GM12878 (cell line): ENCODE measurements around the gene LRRC74B. TPM values are rescaled to one million over a fixed set of nuclear protein-coding genes. Genes with fewer than 3 reads are reported as not detected.

Experiments
- BACH1 ChIP-seq: fragments of 450-650 bp; IDR thresholded peaks from 2 replicates; pipeline ENCODE4 v1.6.1; 2017; ENCODE audit warnings: mild to moderate bottlenecking, borderline replicate concordance
- CREM ChIP-seq: IDR thresholded peaks from 2 replicates; pipeline ENCODE4 v1.6.1; 2014; ENCODE audit warnings: antibody characterized with exemption, low read depth
- DPF2 ChIP-seq: fragments of 450-650 bp; IDR thresholded peaks from 2 replicates; pipeline ENCODE4 v1.6.1; 2017; ENCODE audit warnings: mild to moderate bottlenecking
- FOS ChIP-seq: IDR thresholded peaks from 3 replicates; pipeline ENCODE4 v1.6.1; 2011; ENCODE audit warnings: borderline replicate concordance; ENCODE audit not compliant: insufficient read length; ENCODE audit errors: extremely low read depth
- IKZF2 ChIP-seq, 2 experiments: fragments of 450-650 bp; IDR thresholded peaks; 2 replicates each; pipeline ENCODE4 v1.6.1; 2017; ENCODE audit warnings: mild to moderate bottlenecking in 2 of 2, moderate library complexity in 2 of 2
- JUNB ChIP-seq: IDR thresholded peaks from 2 replicates; pipeline ENCODE4 v1.6.1; 2016; ENCODE audit warnings: antibody characterized with exemption, mild to moderate bottlenecking
- NFXL1 ChIP-seq: fragments of 450-650 bp; IDR thresholded peaks from 2 replicates; pipeline ENCODE4 v1.6.1; 2017; ENCODE audit warnings: antibody characterized with exemption, mild to moderate bottlenecking, borderline replicate concordance
- NFYB ChIP-seq: IDR thresholded peaks from 2 replicates; pipeline ENCODE4 v1.6.1; 2011; ENCODE audit warnings: low read depth, mild to moderate bottlenecking, low read length, improper control_type of control experiment, moderate library complexity; ENCODE audit not compliant: insufficient read depth
- NR2C2 ChIP-seq: IDR thresholded peaks from 2 replicates; pipeline ENCODE4 v1.6.1; 2011; ENCODE audit warnings: borderline replicate concordance, low read depth; ENCODE audit not compliant: control insufficient read depth, insufficient read length
- SP1 ChIP-seq: IDR thresholded peaks from one replicate; pipeline ENCODE4 v1.6.1; 2011; ENCODE audit warnings: low read depth, low read length
- TCF3 ChIP-seq: IDR thresholded peaks from 2 replicates; pipeline ENCODE4 v1.6.1; 2012; ENCODE audit warnings: low read depth, mild to moderate bottlenecking, low read length, borderline replicate concordance; ENCODE audit not compliant: insufficient read depth
- TCF7 ChIP-seq: IDR thresholded peaks from 2 replicates; pipeline ENCODE4 v1.6.1; 2014; ENCODE audit warnings: antibody characterized with exemption, borderline replicate concordance
- WRNIP1 ChIP-seq: IDR thresholded peaks from 2 replicates; pipeline ENCODE4 v1.6.1; 2011; ENCODE audit warnings: low read depth, low read length, improper control_type of control experiment, borderline replicate concordance
- ZNF622 ChIP-seq: fragments of 450-650 bp; IDR thresholded peaks from 2 replicates; pipeline ENCODE4 v1.6.1; 2017; ENCODE audit warnings: mild to moderate bottlenecking, inconsistent platforms
- polyA plus RNA-seq, 11 experiments: library from polyadenylated mRNA; depleted of rRNA in 4 of 11; unstranded in 6 of 11; stranded (reverse) in 5 of 11; fragments of >200 nt; fragmentation: Nextera tagmentation in 4 of 11; fragmentation: Illumina TruSeq in 1 of 11; extraction: Ambion mirVana in 4 of 11; extraction: Trizol in 1 of 11; gene quantifications; 1 replicate in 1 of 11; 2 replicates in 10 of 11; pipeline versions ENCODE4 v1.2.1 to v1.2.3, GENCODE V29; 2011 to 2016; ENCODE audit warnings: inconsistent platforms in 2 of 11, missing spikeins in 2 of 11, low read depth in 1 of 11
- total RNA-seq, 4 experiments: library from RNA; depleted of rRNA in 3 of 4; stranded (reverse); fragments of >200 nt in 3 of 4; fragmentation: Illumina TruSeq in 1 of 4; extraction: Trizol in 1 of 4; gene quantifications; 2 replicates each; pipeline versions ENCODE4 v1.2.1 to v1.2.3, GENCODE V29; 2013 to 2021
- TF ChIP-seq, protein P1 (sequence below): fragments of 450-650 bp; IDR thresholded peaks from 2 replicates; pipeline ENCODE4 v1.6.1; 2016; ENCODE audit warnings: mild to moderate bottlenecking
- TF ChIP-seq, protein P2 (sequence below): fragments of 450-650 bp; IDR thresholded peaks from 2 replicates; pipeline ENCODE4 v1.6.1; 2017; ENCODE audit warnings: mild to moderate bottlenecking, low read depth, inconsistent platforms; ENCODE audit not compliant: poor library complexity, severe bottlenecking
- TF ChIP-seq, protein P3 (sequence below): fragments of 450-650 bp; IDR thresholded peaks from 2 replicates; pipeline ENCODE4 v1.6.1; 2017; ENCODE audit warnings: low read depth, mild to moderate bottlenecking, moderate library complexity
- TF ChIP-seq, protein P4 (sequence below): fragments of 450-650 bp; IDR thresholded peaks from 2 replicates; pipeline ENCODE4 v1.6.1; 2017; ENCODE audit warnings: mild to moderate bottlenecking, moderate library complexity
- TF ChIP-seq, protein P5 (sequence below): fragments of 150-350 bp; IDR thresholded peaks from 2 replicates; pipeline ENCODE4 v1.6.1; 2014; ENCODE audit warnings: mild to moderate bottlenecking, low read depth, low read length

Gene LRRC74B
- total and polyA plus RNA-seq, 10 of the 15 experiments (the other 5 are each of a cell fraction or from before 2014, with no cell fraction given) = not detected

DNA sequence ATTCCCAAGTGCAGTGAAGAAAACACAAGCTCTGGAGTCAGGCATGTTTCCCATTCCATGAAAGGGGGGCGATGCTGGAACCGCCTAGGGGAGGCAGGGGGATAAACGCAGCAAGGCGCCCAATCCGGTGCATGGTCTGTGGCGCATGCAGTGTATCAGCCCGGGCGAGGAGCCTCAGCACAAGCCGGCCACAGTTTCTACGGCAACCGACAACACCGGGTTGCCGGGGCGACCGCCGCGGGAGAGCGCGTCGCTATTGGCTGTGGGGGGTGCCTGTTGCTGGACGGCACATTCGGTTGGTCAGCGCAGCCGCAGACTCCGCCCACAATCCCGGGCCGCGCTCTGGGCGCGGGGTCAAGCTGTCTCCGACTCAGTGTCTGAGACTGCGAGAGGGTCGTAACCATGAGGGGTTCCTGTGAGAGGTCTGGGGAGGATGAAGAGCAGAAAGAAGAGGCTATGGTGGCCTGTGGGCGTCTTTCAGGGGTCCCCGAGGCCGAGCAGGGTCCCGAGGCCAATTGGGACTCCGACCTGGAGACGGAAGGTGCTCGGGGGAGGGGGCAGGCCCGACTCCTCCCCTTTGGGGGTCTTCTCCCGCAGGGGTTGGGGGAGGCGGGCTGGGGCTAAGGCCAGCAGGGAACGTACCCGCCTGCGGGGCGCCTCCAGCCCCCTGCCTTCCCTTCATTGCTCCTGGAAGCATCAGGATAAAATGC, at the start of gene LRRC74B (continued):
- TF ChIP-seq, protein P1, sequence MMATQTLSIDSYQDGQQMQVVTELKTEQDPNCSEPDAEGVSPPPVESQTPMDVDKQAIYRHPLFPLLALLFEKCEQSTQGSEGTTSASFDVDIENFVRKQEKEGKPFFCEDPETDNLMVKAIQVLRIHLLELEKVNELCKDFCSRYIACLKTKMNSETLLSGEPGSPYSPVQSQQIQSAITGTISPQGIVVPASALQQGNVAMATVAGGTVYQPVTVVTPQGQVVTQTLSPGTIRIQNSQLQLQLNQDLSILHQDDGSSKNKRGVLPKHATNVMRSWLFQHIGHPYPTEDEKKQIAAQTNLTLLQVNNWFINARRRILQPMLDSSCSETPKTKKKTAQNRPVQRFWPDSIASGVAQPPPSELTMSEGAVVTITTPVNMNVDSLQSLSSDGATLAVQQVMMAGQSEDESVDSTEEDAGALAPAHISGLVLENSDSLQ = peak; percentile 98
- TF ChIP-seq TCF3 (no peak), TCF7 (no peak), NR2C2 (no peak), NFXL1 (no peak), IKZF2 (IDR thresholded peaks at IDR 0.05) (no peak), NFYB (peak; percentile 79), WRNIP1 (no peak), BACH1 (no peak), SP1 (peak; percentile 97), CREM (no peak), JUNB (no peak), DPF2 (peak; percentile 88), FOS (peak; percentile 26), ZNF622 (no peak)
- TF ChIP-seq, protein P2, sequence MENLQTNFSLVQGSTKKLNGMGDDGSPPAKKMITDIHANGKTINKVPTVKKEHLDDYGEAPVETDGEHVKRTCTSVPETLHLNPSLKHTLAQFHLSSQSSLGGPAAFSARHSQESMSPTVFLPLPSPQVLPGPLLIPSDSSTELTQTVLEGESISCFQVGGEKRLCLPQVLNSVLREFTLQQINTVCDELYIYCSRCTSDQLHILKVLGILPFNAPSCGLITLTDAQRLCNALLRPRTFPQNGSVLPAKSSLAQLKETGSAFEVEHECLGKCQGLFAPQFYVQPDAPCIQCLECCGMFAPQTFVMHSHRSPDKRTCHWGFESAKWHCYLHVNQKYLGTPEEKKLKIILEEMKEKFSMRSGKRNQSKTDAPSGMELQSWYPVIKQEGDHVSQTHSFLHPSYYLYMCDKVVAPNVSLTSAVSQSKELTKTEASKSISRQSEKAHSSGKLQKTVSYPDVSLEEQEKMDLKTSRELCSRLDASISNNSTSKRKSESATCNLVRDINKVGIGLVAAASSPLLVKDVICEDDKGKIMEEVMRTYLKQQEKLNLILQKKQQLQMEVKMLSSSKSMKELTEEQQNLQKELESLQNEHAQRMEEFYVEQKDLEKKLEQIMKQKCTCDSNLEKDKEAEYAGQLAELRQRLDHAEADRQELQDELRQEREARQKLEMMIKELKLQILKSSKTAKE = no peak
- TF ChIP-seq, protein P3, sequence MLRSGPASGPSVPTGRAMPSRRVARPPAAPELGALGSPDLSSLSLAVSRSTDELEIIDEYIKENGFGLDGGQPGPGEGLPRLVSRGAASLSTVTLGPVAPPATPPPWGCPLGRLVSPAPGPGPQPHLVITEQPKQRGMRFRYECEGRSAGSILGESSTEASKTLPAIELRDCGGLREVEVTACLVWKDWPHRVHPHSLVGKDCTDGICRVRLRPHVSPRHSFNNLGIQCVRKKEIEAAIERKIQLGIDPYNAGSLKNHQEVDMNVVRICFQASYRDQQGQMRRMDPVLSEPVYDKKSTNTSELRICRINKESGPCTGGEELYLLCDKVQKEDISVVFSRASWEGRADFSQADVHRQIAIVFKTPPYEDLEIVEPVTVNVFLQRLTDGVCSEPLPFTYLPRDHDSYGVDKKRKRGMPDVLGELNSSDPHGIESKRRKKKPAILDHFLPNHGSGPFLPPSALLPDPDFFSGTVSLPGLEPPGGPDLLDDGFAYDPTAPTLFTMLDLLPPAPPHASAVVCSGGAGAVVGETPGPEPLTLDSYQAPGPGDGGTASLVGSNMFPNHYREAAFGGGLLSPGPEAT = no peak
- TF ChIP-seq, protein P4, sequence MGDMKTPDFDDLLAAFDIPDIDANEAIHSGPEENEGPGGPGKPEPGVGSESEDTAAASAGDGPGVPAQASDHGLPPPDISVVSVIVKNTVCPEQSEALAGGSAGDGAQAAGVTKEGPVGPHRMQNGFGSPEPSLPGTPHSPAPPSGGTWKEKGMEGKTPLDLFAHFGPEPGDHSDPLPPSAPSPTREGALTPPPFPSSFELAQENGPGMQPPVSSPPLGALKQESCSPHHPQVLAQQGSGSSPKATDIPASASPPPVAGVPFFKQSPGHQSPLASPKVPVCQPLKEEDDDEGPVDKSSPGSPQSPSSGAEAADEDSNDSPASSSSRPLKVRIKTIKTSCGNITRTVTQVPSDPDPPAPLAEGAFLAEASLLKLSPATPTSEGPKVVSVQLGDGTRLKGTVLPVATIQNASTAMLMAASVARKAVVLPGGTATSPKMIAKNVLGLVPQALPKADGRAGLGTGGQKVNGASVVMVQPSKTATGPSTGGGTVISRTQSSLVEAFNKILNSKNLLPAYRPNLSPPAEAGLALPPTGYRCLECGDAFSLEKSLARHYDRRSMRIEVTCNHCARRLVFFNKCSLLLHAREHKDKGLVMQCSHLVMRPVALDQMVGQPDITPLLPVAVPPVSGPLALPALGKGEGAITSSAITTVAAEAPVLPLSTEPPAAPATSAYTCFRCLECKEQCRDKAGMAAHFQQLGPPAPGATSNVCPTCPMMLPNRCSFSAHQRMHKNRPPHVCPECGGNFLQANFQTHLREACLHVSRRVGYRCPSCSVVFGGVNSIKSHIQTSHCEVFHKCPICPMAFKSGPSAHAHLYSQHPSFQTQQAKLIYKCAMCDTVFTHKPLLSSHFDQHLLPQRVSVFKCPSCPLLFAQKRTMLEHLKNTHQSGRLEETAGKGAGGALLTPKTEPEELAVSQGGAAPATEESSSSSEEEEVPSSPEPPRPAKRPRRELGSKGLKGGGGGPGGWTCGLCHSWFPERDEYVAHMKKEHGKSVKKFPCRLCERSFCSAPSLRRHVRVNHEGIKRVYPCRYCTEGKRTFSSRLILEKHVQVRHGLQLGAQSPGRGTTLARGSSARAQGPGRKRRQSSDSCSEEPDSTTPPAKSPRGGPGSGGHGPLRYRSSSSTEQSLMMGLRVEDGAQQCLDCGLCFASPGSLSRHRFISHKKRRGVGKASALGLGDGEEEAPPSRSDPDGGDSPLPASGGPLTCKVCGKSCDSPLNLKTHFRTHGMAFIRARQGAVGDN = no peak
- TF ChIP-seq, protein P5, sequence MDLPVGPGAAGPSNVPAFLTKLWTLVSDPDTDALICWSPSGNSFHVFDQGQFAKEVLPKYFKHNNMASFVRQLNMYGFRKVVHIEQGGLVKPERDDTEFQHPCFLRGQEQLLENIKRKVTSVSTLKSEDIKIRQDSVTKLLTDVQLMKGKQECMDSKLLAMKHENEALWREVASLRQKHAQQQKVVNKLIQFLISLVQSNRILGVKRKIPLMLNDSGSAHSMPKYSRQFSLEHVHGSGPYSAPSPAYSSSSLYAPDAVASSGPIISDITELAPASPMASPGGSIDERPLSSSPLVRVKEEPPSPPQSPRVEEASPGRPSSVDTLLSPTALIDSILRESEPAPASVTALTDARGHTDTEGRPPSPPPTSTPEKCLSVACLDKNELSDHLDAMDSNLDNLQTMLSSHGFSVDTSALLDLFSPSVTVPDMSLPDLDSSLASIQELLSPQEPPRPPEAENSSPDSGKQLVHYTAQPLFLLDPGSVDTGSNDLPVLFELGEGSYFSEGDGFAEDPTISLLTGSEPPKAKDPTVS = no peak
